Prostate gland (tissue), 2 donors: ENCODE data around the gene DGKB.

Experiments
- CTCF ChIP-seq, 4 experiments: fragments of 200-600 bp in 2 of 4; fragments of 450-650 bp in 2 of 4; sonication (generic) in 2 of 4; IDR thresholded peaks; 1 replicate in 3 of 4; 2 replicates in 1 of 4; pipeline ENCODE4 v1.5.1; 2016 to 2019; ENCODE audit warnings: antibody characterized with exemption in 4 of 4, mild to moderate bottlenecking in 2 of 4, moderate library complexity in 2 of 4
- POLR2A ChIP-seq: fragments of 450-650 bp; IDR thresholded peaks from one replicate; pipeline ENCODE4 v1.6.1; 2016; ENCODE audit warnings: antibody characterized with exemption, mild to moderate bottlenecking

DNA sequence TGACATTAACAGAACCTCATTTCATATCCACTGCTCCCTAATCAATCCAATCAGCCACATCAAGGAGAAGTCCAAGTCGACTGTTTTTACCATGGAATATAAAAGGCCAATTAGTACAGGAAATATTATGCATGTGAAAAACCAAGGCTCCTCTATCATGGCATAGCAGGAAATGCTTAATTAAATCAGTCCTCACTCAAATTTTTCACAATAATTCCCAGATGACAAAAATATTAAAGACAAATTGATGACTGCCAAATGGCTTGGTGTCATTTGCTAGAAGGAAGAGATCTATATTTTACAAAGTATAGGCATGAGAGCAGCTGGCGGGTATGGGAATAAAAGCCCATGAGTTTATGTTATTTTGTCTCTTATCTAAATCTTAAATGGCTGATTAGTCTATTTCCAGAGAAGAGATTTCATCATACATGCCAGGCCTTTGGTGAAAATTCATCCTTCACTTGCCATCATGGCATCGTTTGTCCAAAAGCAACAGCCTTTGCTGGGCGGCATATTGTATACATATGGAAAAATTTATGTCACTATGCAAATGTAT is 219.6 kb downstream of the DGKB start:
- TF ChIP-seq CTCF (IDR thresholded peaks at IDR 0.05): no peak
- TF ChIP-seq POLR2A: no peak
